CD14-positive monocyte (primary cell): ENCODE measurements around the gene CAMK1D. TPM values are rescaled to one million over a fixed set of nuclear protein-coding genes. Genes with fewer than 3 reads are reported as not detected.

Source experiments
- DNase-seq, 3 donors: peaks; one replicate each; pipeline ENCODE4 v3.0.0-alpha.2; 2011 to 2022
- H2AFZ ChIP-seq: 2 replicates; pipeline ENCODE4 v1.6.0; 2012; ENCODE audit warnings: mild to moderate bottlenecking, low read depth, low read length, inconsistent platforms; ENCODE audit not compliant: insufficient read depth, poor library complexity, severe bottlenecking
- H3K27ac ChIP-seq, 2 donors: 1 replicate in 1 of 2; 2 replicates in 1 of 2; pipeline ENCODE4 v1.5.1; 2012 to 2013; ENCODE audit warnings: low read length in 2 of 2, control low read depth in 1 of 2, inconsistent platforms in 1 of 2, low read depth in 1 of 2, mild to moderate bottlenecking in 1 of 2
- H3K27me3 ChIP-seq, 2 donors: one replicate each; pipeline versions ENCODE4 v1.6.0 to v1.6.1; 2011 to 2013; ENCODE audit warnings: low read length in 2 of 2; ENCODE audit not compliant: control insufficient read depth in 2 of 2, insufficient read depth in 2 of 2
- H3K36me3 ChIP-seq, 2 donors: replicated peaks in 1 of 2; 1 replicate in 1 of 2; 2 replicates in 1 of 2; pipeline versions ENCODE4 v1.5.1 to v1.6.1; 2012 to 2013; ENCODE audit warnings: low read length in 2 of 2, control low read depth in 1 of 2, inconsistent platforms in 1 of 2, mild to moderate bottlenecking in 1 of 2; ENCODE audit not compliant: insufficient read depth in 2 of 2, control insufficient read depth in 1 of 2
- H3K4me1 ChIP-seq, 2 donors: 1 replicate in 1 of 2; 2 replicates in 1 of 2; pipeline versions ENCODE4 v1.5.1 to v1.6.1; 2012 to 2013; ENCODE audit warnings: low read length in 2 of 2, control low read depth in 1 of 2, inconsistent platforms in 1 of 2, mild to moderate bottlenecking in 1 of 2, moderate library complexity in 1 of 2; ENCODE audit not compliant: insufficient read depth in 2 of 2, control insufficient read depth in 1 of 2
- H3K4me2 ChIP-seq: replicated peaks from 2 replicates; pipeline ENCODE3; 2012; ENCODE audit warnings: low read length, moderate library complexity, mild to moderate bottlenecking; ENCODE audit not compliant: poor library complexity, severe bottlenecking; ENCODE audit errors: extremely low read depth
- H3K4me3 ChIP-seq, 3 experiments: fragments of 200-600 bp in 1 of 3; sonication (generic) in 1 of 3; replicated peaks in 1 of 3; 1 replicate in 2 of 3; 2 replicates in 1 of 3; pipeline ENCODE4 v1.5.1; 2011 to 2013; ENCODE audit warnings: low read length in 3 of 3, mild to moderate bottlenecking in 3 of 3, control low read depth in 2 of 3, low read depth in 2 of 3, inconsistent platforms in 1 of 3, moderate library complexity in 1 of 3
- H3K79me2 ChIP-seq: 2 replicates; pipeline ENCODE4 v1.6.0; 2012; ENCODE audit warnings: mild to moderate bottlenecking, control low read depth, inconsistent platforms, low read length, moderate library complexity; ENCODE audit not compliant: insufficient read depth
- H3K9ac ChIP-seq: 2 replicates; pipeline ENCODE4 v1.6.0; 2017; ENCODE audit warnings: low read length, mild to moderate bottlenecking; ENCODE audit not compliant: insufficient read depth, poor library complexity, severe bottlenecking
- H3K9me3 ChIP-seq, 2 donors: replicated peaks in 1 of 2; 1 replicate in 1 of 2; 2 replicates in 1 of 2; pipeline versions ENCODE4 v1.5.1 to v1.6.1; 2012 to 2013; ENCODE audit warnings: low read length in 2 of 2, control low read depth in 1 of 2; ENCODE audit not compliant: control insufficient read depth in 1 of 2, insufficient read depth in 1 of 2
- H4K20me1 ChIP-seq: 2 replicates; pipeline ENCODE4 v1.6.0; 2012; ENCODE audit warnings: mild to moderate bottlenecking, low read length, control low read depth, moderate library complexity; ENCODE audit not compliant: insufficient read depth
- H3K27ac Mint-ChIP-seq, 7 donors: one replicate each; pipeline ENCODE4 v1.8.0; 2020; ENCODE audit warnings: mild to moderate bottlenecking in 7 of 7, mixed read lengths in 7 of 7, moderate library complexity in 6 of 7, inconsistent platforms in 2 of 7
- H3K27me3 Mint-ChIP-seq, 3 donors: one replicate each; pipeline ENCODE4 v1.8.0; 2021 to 2022; ENCODE audit warnings: low read depth in 3 of 3, mild to moderate bottlenecking in 3 of 3, mixed read lengths in 3 of 3, moderate library complexity in 3 of 3, inconsistent platforms in 1 of 3
- H3K36me3 Mint-ChIP-seq, 2 donors: one replicate each; pipeline ENCODE4 v1.8.0; 2020; ENCODE audit warnings: mixed read lengths in 2 of 2, inconsistent platforms in 1 of 2, mild to moderate bottlenecking in 1 of 2
- H3K4me1 Mint-ChIP-seq: one replicate; pipeline ENCODE4 v1.8.0; 2020; ENCODE audit warnings: mild to moderate bottlenecking, mixed read lengths
- H3K4me3 Mint-ChIP-seq, 2 donors: one replicate each; pipeline ENCODE4 v1.8.0; 2020; ENCODE audit warnings: mild to moderate bottlenecking in 2 of 2, mixed read lengths in 2 of 2, moderate library complexity in 1 of 2
- H3K9me3 Mint-ChIP-seq, 7 donors: one replicate each; pipeline ENCODE4 v1.8.0; 2020 to 2022; ENCODE audit warnings: mixed read lengths in 7 of 7, mild to moderate bottlenecking in 6 of 7, moderate library complexity in 6 of 7, inconsistent platforms in 2 of 7
- CTCF ChIP-seq: fragments of 200-600 bp; IDR thresholded peaks from one replicate; pipeline ENCODE4 v1.8.0; 2022; ENCODE audit warnings: antibody characterized with exemption, mild to moderate bottlenecking
- WGBS: methylation state at CpG from one replicate; pipeline ENCODE4 v1.1.5; 2013; ENCODE audit warnings: missing lambda C conversion rate; ENCODE audit not compliant: insufficient coverage; 5-methylcytosine and 5-hydroxymethylcytosine counted together
- intact Hi-C, 2 donors: fragments of 100-400 bp; cut with micrococcal nuclease; formaldehyde crosslinking; loops; one replicate each; pipeline versions ENCODE4 v1.15.0 to v1.15.1; 2023
- polyA plus RNA-seq, 3 donors: library from polyadenylated mRNA; depleted of rRNA in 1 of 3; unstranded in 2 of 3; stranded (reverse) in 1 of 3; fragments of 300-500 nt in 2 of 3; fragments of >200 nt in 1 of 3; fragmentation: Illumina TruSeq in 2 of 3; gene quantifications; 1 replicate in 2 of 3; 2 replicates in 1 of 3; pipeline ENCODE4 v1.2.3, GENCODE V29; 2012 to 2021

Gene CAMK1D
- polyA plus RNA-seq, 3 donors: 6.7 to 11.8 (median 7.1) TPM

GRCh38 chr10:12834721-12835120, 485.4 kb downstream of the CAMK1D start:
- no peak overlapping the region for H2AFZ ChIP-seq
- no peak for DNase-seq
- H3K36me3 ChIP-seq: no peaks in the 10 kb centered on the region
- H4K20me1 ChIP-seq: no peaks in the 10 kb centered on the region
- intact Hi-C loops: no loop called here
- Mint-ChIP-seq H3K4me1 (no peaks in the 10 kb centered on the region), H3K27ac (no peak overlapping the region), H3K9me3 (peaks cover 0 to 2% (median 0%) of the 10 kb centered on the region in 7 donors), H3K27me3 (peaks cover 0 to 4% (median 1%) of the 10 kb centered on the region in 3 donors), H3K4me3 (no peak overlapping the region), H3K36me3 (no peaks in the 10 kb centered on the region)
- no peaks in the 10 kb centered on the region for H3K9me3 ChIP-seq
- H3K27me3 ChIP-seq: no peaks in the 10 kb centered on the region
- 81% methylated on average over 10 of the region's 10 CpGs for WGBS
- H3K4me3 ChIP-seq: no peak overlapping the region
- H3K9ac ChIP-seq: no peak overlapping the region
- H3K4me2 ChIP-seq: no peak overlapping the region
- no peaks in the 10 kb centered on the region for H3K79me2 ChIP-seq
- no peak for TF ChIP-seq CTCF
- H3K27ac ChIP-seq: no peak overlapping the region
- H3K4me1 ChIP-seq: no peaks in the 10 kb centered on the region

- no peaks in the 10 kb centered on the region for H3K36me3 ChIP-seq
- Mint-ChIP-seq H3K27me3 (peaks cover 0 to 4% (median 1%) of the 10 kb centered on the region in 3 donors), H3K4me3 (no peak overlapping the region), H3K9me3 (peaks cover 0 to 2% (median 0%) of the 10 kb centered on the region in 7 donors), H3K4me1 (no peaks in the 10 kb centered on the region), H3K36me3 (no peaks in the 10 kb centered on the region), H3K27ac (no peak overlapping the region)
- no CpG with 5 or more reads among the region's 5 CpGs for WGBS
- no peak for DNase-seq
- H3K27ac ChIP-seq: no peak overlapping the region
- no peak overlapping the region for H3K9ac ChIP-seq
- no peak overlapping the region for H2AFZ ChIP-seq
- H3K79me2 ChIP-seq: no peaks in the 10 kb centered on the region
- no peaks in the 10 kb centered on the region for H3K27me3 ChIP-seq
- H4K20me1 ChIP-seq: no peaks in the 10 kb centered on the region
- no peak overlapping the region for H3K4me3 ChIP-seq
- intact Hi-C loops: no loop called here
- H3K4me2 ChIP-seq: no peak overlapping the region
- H3K4me1 ChIP-seq: no peaks in the 10 kb centered on the region
- no peaks in the 10 kb centered on the region for H3K9me3 ChIP-seq
- TF ChIP-seq CTCF: no peak
Observed at GRCh38 chr10:12835709-12836108, 486.4 kb downstream of the CAMK1D start.
